HG03575 (cell line): ENCODE measurements around the gene MSL3.

ENCODE experiments used
- ATAC-seq: cut with Tn5 transposase; IDR thresholded peaks from one replicate; pipeline ENCODE4 v1.9.1; 2021; ENCODE audit not compliant: unreplicated experiment, insufficient number of reproducible peaks, low FRiP score; ENCODE audit errors: extremely low read depth

MSL3 gene

DNA sequence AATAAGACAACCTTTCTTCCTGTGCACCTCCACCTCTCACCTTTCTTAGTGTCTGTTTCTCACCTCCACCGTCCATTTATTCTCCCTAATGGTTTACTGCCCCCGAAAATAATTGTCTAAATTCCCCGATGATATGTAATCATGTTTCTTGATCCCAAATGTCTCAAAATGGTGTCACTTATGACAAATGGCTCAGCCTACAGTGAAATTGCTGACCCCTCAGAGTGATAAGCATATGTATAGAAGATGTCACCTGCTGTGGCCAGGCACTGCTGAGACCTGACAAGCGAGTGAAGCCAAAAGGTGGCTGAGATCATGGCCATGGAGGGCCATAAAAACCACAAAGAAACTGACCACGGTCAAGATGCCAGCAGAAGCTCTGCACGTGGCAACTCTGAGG lies 35.7 kb downstream of the MSL3 start:
- ATAC-seq, result no peak

DNA sequence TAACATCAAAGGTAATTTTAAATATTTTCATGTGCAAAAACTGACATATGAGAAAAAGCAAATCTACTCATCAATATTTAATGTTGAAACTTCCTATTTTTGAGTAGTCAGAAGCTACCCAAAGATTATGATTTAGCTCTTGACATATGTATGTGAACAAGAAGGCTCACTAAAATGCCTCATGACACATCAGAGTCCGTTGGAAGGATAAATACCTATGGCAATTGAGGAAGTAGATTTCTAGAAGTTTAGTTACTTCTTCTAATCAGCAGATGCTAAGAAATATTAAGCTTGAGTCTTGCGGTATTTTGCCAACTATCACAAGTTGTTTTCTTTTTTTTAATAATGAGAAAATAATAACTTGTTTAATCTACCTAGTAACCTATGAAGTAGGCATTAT lies 55.3 kb downstream of the MSL3 start:
- no peak for ATAC-seq
